Subcutaneous abdominal adipose tissue (tissue), 5 donors: ENCODE results near the gene EXOC8.

Source experiments
- H3K27ac ChIP-seq: one replicate; pipeline ENCODE4 v1.7.0; 2013; ENCODE audit warnings: low read depth, mild to moderate bottlenecking, inconsistent platforms, low read length, moderate library complexity
- H3K27me3 ChIP-seq, 5 donors: one replicate each; pipeline ENCODE4 v1.7.0; 2013; ENCODE audit warnings: low read length in 5 of 5, inconsistent platforms in 1 of 5; ENCODE audit not compliant: control insufficient read depth in 5 of 5, insufficient read depth in 4 of 5
- H3K36me3 ChIP-seq, 5 donors: one replicate each; pipeline ENCODE4 v1.7.0; 2013; ENCODE audit warnings: low read length in 5 of 5; ENCODE audit not compliant: control insufficient read depth in 5 of 5, insufficient read depth in 5 of 5
- H3K4me1 ChIP-seq, 5 donors: one replicate each; pipeline ENCODE4 v1.7.0; 2013; ENCODE audit warnings: low read length in 5 of 5, mild to moderate bottlenecking in 3 of 5, moderate library complexity in 1 of 5; ENCODE audit not compliant: control insufficient read depth in 5 of 5, insufficient read depth in 5 of 5
- H3K4me3 ChIP-seq, 5 donors: one replicate each; pipeline ENCODE4 v1.7.0; 2013; ENCODE audit warnings: low read length in 5 of 5, low read depth in 1 of 5
- H3K9ac ChIP-seq, 5 donors: one replicate each; pipeline ENCODE4 v1.7.0; 2013; ENCODE audit warnings: low read length in 5 of 5, mild to moderate bottlenecking in 4 of 5, moderate library complexity in 3 of 5
- H3K9me3 ChIP-seq, 5 donors: one replicate each; pipeline ENCODE4 v1.7.0; 2013; ENCODE audit warnings: low read length in 5 of 5; ENCODE audit not compliant: control insufficient read depth in 5 of 5
- donor health status: healthy.
- donor health status: healthy.
- donor health status: healthy.
- donor health status: healthy.
- donor health status: healthy.

The EXOC8 gene

GRCh38 chr1:231322880-231323530, 14.6 kb downstream of the EXOC8 start:
- peaks cover 0 to 4% (median 0%) of the 10 kb centered on the region in 5 donors for H3K27me3 ChIP-seq
- no peak overlapping the region for H3K27ac ChIP-seq
- no peaks in the 10 kb centered on the region for H3K4me1 ChIP-seq
- H3K36me3 ChIP-seq = no peaks in the 10 kb centered on the region
- H3K9me3 ChIP-seq = no peaks in the 10 kb centered on the region
- no peak overlapping the region for H3K9ac ChIP-seq
- no peak overlapping the region for H3K4me3 ChIP-seq

- Histone ChIP-seq H3K9me3 (no peaks in the 10 kb centered on the region), H3K27me3 (peaks cover 0 to 4% (median 0%) of the 10 kb centered on the region in 5 donors), H3K36me3 (no peaks in the 10 kb centered on the region), H3K27ac (no peak overlapping the region), H3K4me3 (no peak overlapping the region), H3K9ac (no peak overlapping the region), H3K4me1 (no peaks in the 10 kb centered on the region)
Measured at GRCh38 chr1:231319080-231319479, 18.6 kb downstream of the EXOC8 start.

- H3K4me1 ChIP-seq = no peaks in the 10 kb centered on the region
- H3K9me3 ChIP-seq = no peaks in the 10 kb centered on the region
Measured at GRCh38 chr1:231318568-231318967, 19.1 kb downstream of the EXOC8 start.

GRCh38 chr1:231318015-231318355, 19.7 kb downstream of the EXOC8 start:
- no peaks in the 10 kb centered on the region for H3K9me3 ChIP-seq
- no peak overlapping the region for H3K9ac ChIP-seq
- H3K4me3 ChIP-seq = no peak overlapping the region
- H3K27ac ChIP-seq = no peak overlapping the region
- peaks cover 0 to under 1% (median 0%) of the 10 kb centered on the region in 5 donors for H3K27me3 ChIP-seq
- no peaks in the 10 kb centered on the region for H3K4me1 ChIP-seq
- H3K36me3 ChIP-seq = no peaks in the 10 kb centered on the region

More at GRCh38 chr1:231318568-231318967, 19.1 kb downstream of the EXOC8 start:
- H3K27ac ChIP-seq = no peak overlapping the region
- H3K36me3 ChIP-seq = no peaks in the 10 kb centered on the region
- H3K9ac ChIP-seq = no peak overlapping the region
- H3K27me3 ChIP-seq = peaks cover 0 to 4% (median 0%) of the 10 kb centered on the region in 5 donors
- no peak overlapping the region for H3K4me3 ChIP-seq

- no peaks in the 10 kb centered on the region for H3K9me3 ChIP-seq
- no peak overlapping the region for H3K4me3 ChIP-seq
- H3K4me1 ChIP-seq = no peaks in the 10 kb centered on the region
- H3K27ac ChIP-seq = no peak overlapping the region
- H3K27me3 ChIP-seq = no peaks in the 10 kb centered on the region
- H3K36me3 ChIP-seq = no peaks in the 10 kb centered on the region
- no peak overlapping the region for H3K9ac ChIP-seq
Measured at GRCh38 chr1:231317306-231318014, 20.2 kb downstream of the EXOC8 start.

GRCh38 chr1:231315887-231316286, 21.8 kb downstream of the EXOC8 start:
- Histone ChIP-seq H3K9ac (no peak overlapping the region), H3K4me3 (no peak overlapping the region), H3K36me3 (no peaks in the 10 kb centered on the region), H3K4me1 (peaks cover 0 to 3% (median 0%) of the 10 kb centered on the region in 5 donors), H3K9me3 (no peaks in the 10 kb centered on the region), H3K27me3 (no peaks in the 10 kb centered on the region), H3K27ac (no peak overlapping the region)

GRCh38 chr1:231313661-231314060, 24.0 kb downstream of the EXOC8 start:
- Histone ChIP-seq H3K9me3 (no peaks in the 10 kb centered on the region), H3K27me3 (no peaks in the 10 kb centered on the region), H3K36me3 (no peaks in the 10 kb centered on the region), H3K4me3 (no peak overlapping the region), H3K27ac (no peak overlapping the region), H3K9ac (no peak overlapping the region), H3K4me1 (peaks cover 0 to 3% (median 0%) of the 10 kb centered on the region in 5 donors)

- peaks cover 0 to 3% (median 0%) of the 10 kb centered on the region in 5 donors for H3K4me1 ChIP-seq
- no peaks in the 10 kb centered on the region for H3K9me3 ChIP-seq
- no peak overlapping the region for H3K9ac ChIP-seq
- no peaks in the 10 kb centered on the region for H3K27me3 ChIP-seq
- H3K36me3 ChIP-seq = no peaks in the 10 kb centered on the region
- H3K4me3 ChIP-seq = no peak overlapping the region
- no peak overlapping the region for H3K27ac ChIP-seq
Measured at GRCh38 chr1:231312432-231312788, 25.2 kb downstream of the EXOC8 start.

- Histone ChIP-seq H3K4me3 (no peak overlapping the region), H3K9me3 (no peaks in the 10 kb centered on the region), H3K4me1 (peaks cover 0 to 3% (median 0%) of the 10 kb centered on the region in 5 donors), H3K27ac (no peak overlapping the region), H3K36me3 (no peaks in the 10 kb centered on the region), H3K27me3 (no peaks in the 10 kb centered on the region), H3K9ac (no peak overlapping the region)
Measured at GRCh38 chr1:231311720-231312431, 25.8 kb downstream of the EXOC8 start.

- H3K36me3 ChIP-seq = no peaks in the 10 kb centered on the region
- peaks cover 0 to 3% (median 0%) of the 10 kb centered on the region in 5 donors for H3K4me1 ChIP-seq
- H3K27ac ChIP-seq = no peak overlapping the region
- no peak overlapping the region for H3K4me3 ChIP-seq
- no peaks in the 10 kb centered on the region for H3K27me3 ChIP-seq
- no peaks in the 10 kb centered on the region for H3K9me3 ChIP-seq
- no peak overlapping the region for H3K9ac ChIP-seq
Measured at GRCh38 chr1:231310391-231310934, 27.2 kb downstream of the EXOC8 start.
